HCEC 1CT (cell line): Measurements from ENCODE around the gene POMGNT1.
A peak's percentile ranks its signal among the peaks of the same experiment; 100 is the strongest.
"Not testable (repeated sequence)": the region's sequence is repeated elsewhere in the genome, so short reads cannot be mapped to it uniquely, and the experiment has no call there.

Experiments used
- DNase-seq: peaks from one replicate; pipeline ENCODE4 v3.0.0-alpha.2; 2017

Gene POMGNT1

DNA sequence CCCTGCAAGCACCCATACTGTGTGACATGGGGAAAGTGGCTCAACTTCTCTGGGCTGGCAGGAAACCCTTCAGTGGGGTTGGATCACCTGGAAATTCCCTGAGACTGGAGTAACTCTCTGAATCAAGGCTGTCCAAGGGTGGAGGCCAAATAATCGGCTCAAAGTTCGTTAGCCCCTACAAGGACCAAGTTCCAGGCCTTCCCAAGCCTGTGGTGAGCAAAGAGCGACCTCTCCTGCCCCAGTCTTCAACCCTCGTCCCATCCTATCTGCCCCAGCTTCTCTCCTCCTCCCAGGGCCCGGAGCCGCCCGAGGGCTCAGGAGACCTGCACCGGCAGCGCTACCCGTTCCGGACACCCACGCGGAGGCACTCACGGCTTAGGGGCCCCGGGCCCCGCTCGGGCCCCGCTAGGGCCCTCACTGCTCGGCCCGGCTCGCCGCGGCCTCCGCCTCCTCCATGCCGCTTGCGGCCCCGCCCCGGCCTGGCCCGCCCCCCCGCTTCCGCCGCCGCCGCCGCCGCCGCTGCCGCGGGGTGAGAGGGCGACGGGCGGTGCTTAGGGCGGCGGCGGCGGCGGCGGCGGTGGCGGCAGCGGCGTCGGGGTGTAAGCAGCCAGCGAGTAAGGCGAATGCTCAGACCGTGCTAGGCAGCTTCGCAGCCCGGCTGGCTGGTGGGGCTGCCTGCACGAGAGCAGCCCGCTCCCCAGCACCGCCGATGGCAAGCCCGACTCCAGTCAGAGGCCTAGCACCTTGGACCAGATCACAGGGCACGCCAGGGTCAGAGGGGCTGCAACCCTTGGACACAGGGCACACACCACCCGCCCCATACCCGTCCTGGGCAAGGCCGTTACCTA, at the start of gene POMGNT1:
POMGNT1 (minus strand) TSS at position 471 of the 848 bp plus-strand sequence. CDS start 613 bp downstream, outside the sequence.
- DNase-seq, result peak; percentile 62

DNA sequence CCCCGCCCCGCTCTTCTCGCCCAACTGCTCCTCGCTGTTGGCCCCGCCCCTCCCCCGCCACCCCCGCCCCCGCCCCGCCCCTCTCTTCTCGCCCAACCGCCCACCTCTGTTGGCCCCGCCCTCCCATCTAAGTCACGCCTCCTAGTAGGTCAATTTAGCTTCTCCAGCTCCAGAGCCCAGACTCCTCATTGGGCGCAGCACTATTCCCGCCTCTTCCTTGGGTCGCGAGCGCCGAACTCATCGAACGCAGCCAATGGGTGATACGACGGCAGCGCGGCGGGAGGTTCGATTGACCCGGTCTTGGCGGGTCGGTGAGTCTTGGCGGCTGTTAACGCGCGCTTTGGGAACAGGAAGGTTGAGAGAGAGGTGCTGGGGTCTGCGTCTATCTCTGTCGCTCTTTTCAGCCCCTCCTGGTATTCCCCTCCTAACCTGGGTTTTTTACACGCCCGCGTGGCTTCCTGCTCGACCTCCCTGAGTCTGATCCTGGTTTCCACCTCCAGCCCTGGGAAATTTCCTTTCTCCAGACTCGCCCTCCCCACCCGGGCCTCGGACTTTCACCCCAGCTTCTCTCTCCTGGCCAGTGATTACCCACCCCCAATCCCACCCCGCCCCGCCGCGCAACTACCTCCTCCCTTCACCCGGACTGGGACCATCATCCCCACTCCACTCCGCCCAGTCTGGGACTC, 49.3 kb upstream of the POMGNT1 start, which contains the start of gene RAD54L:
RAD54L (plus strand) TSS at position 328 of the 686 bp plus-strand sequence. CDS start 643 bp downstream, outside the sequence.
- peak; percentile 100 for DNase-seq

DNA sequence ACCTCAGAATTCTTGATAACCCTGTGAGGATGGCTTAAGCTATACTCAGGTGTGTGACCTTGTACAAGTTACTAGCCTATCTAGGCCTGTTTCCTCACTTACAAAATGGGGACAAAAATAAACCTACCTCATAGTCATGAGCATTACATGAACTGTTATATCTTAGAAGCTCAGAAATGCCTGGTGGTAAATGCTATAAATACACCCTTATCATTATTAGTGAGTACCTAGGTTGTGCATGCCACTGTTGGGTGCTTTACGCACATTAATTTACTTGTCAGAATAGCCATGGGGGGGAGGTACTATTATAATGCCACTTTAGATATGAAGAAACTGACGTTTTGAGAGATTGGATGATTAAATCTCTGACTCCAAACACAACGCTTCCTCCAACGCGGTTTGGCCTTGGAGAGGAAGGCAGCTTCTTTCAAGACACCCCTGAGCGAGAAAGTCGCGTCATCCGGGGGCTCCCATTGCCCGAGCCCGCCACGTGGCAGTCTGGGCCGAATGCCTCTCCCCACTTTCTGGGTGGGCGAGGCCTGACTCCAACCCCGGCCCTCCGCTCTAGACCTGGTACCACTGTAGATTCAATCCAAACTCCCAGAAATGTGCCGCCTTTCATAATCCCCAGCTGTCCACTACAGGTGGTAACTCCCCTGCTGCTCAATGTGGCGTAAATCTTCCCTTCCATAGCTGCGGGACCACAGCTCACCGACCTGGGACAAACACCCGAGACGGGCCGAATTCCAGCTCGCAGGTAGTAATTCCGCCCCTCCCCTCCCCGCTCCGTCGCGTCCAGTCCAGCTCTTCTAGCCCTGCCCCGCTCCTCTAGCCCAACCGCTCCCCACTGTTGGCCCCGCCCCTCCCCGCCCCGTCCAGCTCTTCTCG, 48.6 kb upstream of the POMGNT1 start:
- peak; percentile 28 for DNase-seq

DNA sequence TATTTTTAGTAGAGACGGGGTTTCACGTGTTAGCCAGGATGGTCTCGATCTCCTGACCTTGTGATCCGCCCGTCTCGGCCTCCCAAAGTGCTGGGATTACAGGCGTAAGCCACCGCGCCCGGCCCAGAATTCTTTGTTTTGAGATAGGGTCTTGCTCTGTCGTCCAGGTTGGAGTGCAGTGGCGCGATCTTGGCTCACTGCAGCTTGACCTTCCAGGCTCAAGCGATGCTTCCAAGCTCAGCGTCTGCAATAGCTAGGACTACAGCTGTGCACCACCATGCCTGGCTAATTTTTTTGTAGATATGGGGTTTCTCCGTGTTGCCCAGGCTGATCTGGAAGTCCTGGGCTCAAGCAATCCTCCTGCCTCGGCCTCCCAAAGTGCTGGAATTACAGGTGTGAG, 47.9 kb upstream of the POMGNT1 start:
- not testable (repeated sequence) for DNase-seq

DNA sequence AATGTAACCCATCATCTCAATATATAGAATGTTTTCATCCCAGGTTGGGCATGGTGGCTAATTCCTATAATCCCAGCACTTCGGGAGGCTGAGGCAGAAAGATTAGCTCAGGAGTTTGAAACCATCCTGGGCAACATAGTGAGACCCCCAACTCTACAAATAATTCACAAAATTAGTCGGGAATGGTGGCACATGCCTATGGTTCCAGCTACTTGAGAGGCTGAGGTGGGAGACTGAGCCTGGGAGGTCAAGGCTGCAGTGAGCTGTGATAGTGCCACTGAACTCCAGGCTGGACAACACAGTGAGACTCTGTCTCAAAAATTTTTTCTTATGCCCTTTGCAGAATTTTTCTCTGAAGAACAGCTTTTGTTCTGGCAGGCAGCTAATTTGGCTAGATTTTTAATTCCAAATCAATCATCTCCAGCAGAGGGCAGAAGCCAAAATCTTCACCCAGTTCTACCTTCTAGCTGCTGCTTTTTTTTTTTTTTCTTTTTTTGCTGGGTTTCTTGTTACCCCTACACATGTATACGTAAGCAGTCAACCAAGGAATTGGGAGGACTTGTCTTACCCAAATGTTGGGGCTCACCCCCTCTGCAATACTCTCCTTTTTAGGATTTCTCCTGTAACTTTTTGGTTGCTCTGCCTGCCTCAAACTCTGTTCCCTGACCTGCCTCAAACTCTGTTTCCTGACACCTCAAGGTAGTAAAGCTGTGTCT, 46.6 kb upstream of the POMGNT1 start:
- DNase-seq, result peak; percentile 24

DNA sequence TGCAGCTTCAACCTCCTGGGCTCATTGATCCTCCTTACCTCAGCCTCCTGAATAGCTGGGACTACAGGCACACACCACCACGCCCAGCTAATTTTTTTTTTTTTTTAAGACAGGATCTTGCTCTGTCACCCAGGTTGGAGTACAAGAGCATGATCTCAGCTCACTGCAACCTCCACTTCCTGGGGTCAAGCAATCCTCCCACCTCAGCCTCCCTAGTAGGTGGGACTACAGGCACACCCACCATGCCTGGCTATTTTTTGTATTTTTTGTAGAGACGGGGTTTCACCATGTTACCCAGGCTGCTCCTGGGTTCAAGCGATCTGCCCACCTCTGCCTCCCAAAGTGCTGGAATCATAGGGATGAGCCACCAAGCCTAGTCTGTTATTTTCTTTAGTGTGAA, 45.6 kb upstream of the POMGNT1 start:
- not testable (repeated sequence) for DNase-seq

DNA sequence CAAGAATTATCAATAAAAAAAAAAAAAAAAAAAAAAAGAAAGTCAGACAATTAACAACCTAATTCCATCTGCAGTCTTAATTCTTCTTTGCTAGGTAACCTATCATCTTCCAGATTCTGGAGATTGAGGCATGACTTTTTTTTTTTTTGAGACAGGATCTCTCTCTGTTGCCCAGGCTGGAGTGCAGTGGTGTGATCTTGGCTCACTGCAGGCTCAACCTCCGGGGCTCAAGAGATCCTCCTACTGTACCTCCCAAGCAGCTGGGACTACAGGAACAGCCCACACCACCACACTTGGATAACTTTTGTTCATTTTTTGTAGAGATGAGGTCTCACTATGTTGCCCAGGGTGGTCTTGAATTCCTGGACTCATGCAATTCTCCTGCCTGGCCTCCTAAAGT, 44.7 kb upstream of the POMGNT1 start:
- no peak for DNase-seq

DNA sequence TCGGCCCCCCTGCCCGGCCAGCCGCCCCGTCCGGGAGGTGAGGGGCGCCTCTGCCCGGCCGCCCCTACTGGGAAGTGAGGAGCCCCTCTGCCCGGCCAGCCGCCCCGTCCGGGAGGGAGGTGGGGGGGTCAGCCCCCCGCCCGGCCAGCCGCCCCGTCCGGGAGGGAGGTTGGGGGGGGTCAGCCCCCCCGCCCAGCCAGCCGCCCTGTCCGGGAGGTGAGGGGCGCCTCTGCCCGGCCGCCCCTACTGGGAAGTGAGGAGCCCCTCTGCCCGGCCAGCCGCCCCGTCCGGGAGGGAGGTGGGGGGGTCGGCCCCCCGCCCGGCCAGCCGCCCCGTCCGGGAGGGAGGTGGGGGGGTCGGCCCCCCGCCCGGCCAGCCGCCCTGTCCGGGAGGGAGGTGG, 43.5 kb upstream of the POMGNT1 start:
- DNase-seq, result not testable (repeated sequence)

DNA sequence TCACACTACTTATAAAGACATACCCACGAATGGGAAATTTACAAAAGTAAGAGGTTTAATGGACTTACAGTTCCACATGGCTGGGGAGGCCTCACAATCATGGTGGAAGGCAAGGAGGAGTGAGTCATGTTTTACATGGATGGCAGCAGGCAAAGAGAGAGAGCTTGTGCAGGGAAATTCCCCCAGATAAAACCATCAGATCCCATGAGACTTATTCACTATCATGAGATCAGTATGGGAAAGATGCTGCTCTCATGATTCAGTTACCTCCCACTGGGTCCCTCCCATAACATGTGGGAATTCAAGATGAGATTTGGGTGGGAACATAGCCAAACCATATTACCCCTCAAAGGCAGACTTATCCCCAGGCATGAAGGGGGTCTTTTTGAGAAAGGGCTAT, 40.6 kb upstream of the POMGNT1 start:
- DNase-seq, result peak; percentile 22

DNA sequence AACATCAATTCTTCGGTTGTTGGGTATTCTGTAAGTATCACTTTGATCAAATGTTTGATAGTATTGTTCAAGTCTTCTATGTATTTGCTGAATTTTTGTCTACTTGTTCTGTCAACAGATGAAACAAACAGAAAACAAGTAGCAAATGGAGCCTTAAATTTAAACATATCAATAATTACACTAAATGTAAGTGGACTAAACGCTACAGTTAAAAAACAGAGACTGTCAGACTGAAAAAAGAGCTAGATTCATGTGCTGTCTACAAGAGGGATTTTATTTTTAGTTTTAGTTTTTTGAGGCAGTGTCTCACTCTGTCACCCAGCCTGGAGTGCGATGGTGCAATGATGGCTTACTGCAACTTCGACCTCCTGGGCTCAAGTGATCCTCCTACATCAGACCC, 38.6 kb upstream of the POMGNT1 start:
- DNase-seq, result no peak

DNA sequence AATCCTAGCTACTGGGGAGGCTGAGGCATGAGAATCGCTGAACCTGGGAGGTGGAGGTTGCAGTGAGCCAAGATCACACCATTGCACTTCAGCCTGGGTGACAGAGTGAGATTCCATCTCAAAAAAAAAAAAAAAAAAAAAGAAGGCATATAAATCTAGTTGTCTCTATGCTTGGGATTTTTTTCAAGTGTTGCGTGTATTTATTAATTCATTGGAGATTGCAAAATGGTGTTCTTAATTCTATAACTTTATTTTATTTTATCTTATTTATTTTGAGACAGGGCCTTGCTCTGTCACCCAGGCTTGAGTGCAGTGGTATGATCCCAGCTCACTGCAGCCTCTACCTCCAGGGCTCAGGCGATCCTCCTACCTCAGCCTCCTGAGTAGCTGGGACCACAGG, 33.0 kb upstream of the POMGNT1 start:
- DNase-seq, result not testable (repeated sequence)

DNA sequence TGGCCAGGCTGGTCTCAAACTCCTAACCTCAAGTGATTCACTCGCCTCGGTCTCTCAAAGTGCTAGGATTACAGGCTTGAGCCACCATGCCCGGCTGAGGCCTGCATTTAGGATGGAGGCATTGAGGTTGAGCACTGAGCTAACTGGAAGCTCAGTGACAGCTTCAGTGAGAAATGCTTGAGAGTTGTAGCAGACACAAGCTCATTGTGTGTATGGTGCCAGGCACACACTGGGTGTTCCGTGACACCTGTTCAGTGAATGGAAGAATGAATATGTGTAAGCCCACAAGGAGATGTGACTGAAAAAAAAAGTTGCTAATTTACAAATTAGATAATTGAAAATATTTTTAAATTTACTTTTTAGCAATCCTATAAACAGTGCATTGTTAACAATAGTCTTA, 26.7 kb upstream of the POMGNT1 start:
- no peak for DNase-seq

DNA sequence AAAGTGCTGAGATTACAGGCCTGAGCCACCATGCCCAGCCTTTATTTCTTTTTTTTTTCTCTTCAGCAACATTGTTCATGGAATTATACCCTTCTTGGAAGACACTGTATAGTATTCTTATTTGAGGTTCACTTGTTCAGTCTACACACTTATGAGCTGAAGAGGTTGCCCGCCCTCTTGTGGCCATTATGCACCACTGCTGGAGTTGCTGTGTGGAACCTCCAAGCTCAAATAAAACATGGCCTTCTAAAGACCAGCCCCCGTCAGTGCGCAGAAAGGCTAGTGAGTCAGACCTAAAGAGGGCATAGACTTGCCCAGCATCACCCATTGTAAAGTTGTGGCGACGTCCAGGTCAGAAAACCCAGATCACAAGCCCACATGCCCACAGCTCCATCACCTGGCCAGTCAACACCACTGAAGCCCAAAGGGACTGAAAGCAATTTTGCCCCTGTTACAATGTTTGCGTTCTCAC, 25.3 kb upstream of the POMGNT1 start:
- peak; percentile 85 for DNase-seq

DNA sequence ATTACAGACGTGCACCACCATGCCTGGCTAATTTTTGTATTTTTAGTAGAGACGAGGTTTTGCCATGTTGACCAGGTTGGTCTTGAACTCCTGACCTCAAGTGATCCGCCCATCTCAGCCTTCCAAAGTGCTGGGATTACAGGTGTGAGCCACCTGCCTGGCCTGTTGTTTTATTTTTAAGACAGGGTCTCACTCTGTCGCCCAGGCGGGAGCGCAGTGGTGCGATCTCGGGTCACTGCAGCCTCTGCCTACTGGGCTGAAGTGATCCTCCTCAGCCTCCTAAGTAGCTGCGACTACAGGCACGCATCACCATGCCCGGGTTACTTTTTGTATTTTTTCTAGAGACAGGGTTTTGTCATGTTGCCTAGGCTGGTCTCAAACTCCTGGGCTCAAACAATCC, 24.8 kb upstream of the POMGNT1 start:
- DNase-seq, result not testable (repeated sequence)

DNA sequence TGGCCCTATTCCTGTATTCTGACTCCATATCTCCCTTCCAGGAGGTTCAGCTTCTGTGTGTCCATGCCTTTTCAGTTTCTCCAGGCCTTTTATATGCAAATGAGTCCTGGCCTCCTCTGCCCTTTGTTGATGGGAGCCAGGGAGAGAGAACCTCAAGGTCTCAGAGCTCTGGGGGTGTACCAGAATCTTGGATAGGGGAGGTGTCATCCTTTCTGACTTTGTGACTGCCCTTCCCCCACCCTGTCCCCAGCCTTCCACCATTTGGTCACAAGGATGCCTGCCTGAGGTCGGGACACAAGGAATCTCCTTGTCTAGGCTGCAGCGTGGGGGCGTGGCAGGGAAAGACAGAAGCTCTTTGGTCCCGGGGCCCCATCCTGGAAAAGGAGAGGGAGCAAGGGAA, 23.5 kb upstream of the POMGNT1 start:
- no peak for DNase-seq

DNA sequence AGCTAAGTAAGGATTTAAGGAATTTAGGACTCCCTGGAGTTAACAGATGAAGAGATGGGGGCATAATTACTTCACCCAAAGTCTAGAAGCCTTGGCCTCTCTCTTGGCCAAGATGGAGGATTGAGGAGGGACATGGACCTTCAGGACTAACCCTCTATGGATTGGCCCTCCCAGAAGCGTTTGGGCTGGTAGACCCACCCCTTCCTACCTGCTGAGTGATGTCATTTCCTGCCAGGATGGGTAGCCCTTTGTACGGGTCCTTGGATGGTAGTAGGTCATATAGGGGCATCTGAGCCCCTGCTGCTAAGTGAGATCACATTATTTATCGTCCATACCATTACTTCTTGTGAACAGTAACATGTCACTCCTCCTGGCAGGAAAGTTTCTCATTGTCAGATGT, 22.6 kb upstream of the POMGNT1 start:
- no peak for DNase-seq

DNA sequence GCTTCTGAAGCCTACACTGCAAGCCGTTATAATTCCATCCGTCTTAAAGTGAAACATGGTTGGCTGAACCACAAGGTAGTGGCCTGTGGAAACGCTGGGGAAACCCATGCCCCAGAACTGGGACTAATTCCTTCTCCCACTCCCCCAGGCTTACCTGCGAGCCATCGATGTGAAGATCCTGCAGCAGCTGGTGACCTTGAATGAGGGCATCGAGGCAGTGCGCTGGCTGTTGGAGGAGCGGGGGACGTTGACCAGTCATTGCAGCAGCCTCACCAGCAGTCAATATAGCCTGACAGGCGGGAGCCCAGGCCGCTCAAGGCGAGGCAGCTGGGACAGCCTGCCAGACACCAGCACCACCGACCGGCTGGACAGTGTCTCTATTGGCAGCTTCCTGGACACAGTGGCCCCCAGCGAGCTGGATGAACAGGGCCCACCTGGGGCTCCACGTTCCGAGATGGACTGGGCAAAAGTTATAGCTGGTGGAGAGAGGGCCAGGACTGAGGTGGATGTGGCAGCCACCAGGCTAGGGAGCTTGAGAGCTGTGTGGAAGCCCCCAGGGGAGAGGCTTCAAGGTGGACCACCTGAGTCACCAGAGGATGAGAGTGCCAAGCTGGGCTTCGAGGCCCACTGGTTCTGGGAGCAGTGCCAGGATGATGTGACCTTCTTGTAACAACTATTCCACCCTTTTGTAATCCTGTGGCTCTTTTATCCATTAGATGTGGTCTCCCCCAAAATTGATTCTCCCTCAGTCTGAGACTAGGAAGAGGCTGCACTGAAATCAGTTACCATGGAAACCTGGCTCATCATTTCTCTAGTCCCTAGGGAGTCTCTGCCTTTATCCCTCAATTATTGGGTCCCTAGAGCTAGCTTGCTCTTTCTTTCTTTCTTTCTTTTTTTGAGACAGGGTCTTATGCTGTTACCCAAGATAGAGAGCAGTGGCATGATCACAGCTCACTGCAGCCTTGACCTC, 21.6 kb upstream of the POMGNT1 start:
- no peak for DNase-seq

DNA sequence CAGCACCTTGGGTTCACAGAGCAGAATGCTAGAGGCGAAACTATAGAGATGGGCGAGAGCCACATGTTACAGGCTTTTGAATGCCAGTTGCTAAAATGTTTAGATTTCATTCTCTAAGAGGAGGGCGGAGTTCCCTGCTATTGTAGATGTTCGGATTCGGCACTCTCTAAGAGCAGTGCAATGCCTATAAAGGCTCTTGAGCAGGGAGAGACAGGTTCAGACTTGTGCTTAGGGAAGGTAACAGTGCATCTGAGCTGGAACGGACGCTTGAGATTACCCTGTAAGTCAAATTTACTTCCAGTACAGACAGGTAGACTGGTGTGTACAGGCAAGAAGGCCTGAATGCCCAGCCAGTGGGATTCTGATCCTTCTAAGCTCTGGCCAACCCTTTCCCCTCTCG, 20.2 kb upstream of the POMGNT1 start:
- no peak for DNase-seq

DNA sequence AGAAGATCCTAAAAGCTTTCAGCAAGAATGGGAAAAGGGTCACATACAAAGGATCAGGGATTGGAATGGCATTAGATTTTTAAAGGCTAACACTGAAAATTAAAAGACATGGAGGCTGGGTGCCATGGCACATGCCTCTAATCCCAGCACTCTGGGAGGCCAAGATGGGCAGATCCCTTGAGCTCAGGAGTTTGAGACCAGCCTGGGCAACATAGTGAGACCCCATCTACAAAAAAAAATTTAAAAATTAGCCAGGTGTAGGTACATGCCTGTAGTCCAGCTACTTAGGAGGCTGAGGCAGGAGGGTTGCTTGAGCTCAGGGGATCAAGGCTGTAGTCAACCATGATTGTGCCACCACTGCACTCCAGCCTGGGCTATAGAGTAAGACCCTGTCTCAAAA, 17.3 kb upstream of the POMGNT1 start:
- DNase-seq, result no peak

DNA sequence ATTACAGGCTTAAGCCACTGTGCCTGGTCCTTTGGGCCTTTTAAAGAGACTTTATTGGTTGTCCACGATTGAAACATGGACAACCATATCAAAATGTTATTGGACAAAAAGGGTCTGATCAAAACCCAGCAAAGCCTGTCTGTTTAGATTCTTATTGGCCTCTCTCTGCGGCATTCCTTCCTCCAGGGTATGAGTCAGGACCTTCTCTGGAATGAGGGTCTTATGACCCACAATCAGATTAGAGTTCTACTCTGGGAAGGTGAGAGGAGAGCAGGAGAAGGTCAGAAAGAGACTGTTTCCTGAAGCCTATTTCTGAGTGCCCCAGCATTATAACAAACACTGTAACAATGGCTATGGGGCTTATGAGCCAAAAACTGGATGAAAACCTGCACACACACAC, 12.8 kb upstream of the POMGNT1 start:
- DNase-seq, result no peak

DNA sequence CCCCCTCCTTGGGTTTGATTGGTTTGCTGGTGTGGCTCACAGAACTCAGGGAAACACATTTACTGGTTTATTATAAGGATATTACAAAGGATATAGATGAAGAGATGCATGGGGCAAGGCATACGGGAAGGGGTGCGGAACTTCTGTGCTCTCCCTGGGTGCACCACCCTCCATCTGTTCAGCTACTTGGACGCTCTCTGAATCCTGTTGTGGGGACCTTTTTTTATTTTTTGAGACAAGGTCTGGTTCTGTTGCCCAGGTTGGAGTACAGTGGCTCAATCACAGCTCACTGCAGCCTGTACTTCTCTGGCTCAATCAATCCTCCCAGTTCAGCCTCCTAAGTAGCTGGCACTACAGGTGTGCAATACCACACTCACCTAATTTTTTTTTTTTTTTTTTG, 12.3 kb upstream of the POMGNT1 start:
- DNase-seq, result no peak
